ENCODE results near the gene THSD7A. TPM values are rescaled to one million over a fixed set of nuclear protein-coding genes. Genes with fewer than 3 reads are reported as not detected.

Gene THSD7A, protein sequence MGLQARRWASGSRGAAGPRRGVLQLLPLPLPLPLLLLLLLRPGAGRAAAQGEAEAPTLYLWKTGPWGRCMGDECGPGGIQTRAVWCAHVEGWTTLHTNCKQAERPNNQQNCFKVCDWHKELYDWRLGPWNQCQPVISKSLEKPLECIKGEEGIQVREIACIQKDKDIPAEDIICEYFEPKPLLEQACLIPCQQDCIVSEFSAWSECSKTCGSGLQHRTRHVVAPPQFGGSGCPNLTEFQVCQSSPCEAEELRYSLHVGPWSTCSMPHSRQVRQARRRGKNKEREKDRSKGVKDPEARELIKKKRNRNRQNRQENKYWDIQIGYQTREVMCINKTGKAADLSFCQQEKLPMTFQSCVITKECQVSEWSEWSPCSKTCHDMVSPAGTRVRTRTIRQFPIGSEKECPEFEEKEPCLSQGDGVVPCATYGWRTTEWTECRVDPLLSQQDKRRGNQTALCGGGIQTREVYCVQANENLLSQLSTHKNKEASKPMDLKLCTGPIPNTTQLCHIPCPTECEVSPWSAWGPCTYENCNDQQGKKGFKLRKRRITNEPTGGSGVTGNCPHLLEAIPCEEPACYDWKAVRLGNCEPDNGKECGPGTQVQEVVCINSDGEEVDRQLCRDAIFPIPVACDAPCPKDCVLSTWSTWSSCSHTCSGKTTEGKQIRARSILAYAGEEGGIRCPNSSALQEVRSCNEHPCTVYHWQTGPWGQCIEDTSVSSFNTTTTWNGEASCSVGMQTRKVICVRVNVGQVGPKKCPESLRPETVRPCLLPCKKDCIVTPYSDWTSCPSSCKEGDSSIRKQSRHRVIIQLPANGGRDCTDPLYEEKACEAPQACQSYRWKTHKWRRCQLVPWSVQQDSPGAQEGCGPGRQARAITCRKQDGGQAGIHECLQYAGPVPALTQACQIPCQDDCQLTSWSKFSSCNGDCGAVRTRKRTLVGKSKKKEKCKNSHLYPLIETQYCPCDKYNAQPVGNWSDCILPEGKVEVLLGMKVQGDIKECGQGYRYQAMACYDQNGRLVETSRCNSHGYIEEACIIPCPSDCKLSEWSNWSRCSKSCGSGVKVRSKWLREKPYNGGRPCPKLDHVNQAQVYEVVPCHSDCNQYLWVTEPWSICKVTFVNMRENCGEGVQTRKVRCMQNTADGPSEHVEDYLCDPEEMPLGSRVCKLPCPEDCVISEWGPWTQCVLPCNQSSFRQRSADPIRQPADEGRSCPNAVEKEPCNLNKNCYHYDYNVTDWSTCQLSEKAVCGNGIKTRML (N-terminal part only)
- under 0.01 and 0.28 TPM in 2 replicates for total RNA-seq

DNA sequence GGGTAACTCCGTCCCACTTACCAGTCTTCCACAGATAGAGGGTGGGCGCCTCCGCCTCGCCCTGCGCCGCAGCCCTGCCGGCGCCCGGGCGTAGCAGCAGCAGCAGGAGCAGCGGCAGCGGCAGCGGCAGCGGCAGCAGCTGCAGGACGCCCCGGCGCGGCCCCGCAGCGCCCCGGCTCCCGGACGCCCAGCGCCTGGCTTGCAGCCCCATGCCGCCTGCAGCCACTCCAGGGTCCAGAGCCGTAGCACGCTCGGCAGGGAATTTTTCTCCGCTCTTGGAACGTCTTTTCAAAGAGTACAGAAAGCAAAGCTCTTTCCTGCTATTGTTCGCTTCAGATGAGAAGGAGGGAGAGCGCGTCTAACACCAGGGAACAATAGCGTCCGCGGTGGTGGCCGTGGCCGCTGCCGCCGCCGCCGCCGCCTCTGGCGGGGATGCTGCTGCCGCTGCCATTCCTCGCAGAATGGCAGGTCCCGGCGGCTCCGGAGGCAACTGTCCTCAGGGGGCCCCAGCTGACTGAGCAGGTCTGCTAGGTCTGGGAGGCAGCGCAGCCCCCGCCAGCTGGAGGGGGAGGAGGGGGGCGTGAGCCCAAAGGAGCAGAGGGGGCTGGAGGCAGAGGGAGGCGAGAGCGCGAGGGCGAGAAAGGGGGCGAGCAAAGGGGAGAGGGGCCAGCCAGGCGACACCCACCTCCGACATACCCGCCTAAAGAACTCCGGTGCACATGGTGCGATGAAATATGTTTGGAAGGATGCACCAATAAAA is at the start of gene THSD7A:
Gene THSD7A, minus strand, starts transcription at position 463 of the 760 bp plus-strand sequence. Its CDS starts 252 bp downstream, at position 211.

Measured in nasal cavity respiratory epithelium epithelial cell of viscerocranial mucosa (primary cell).